Measurements from ENCODE around the gene EGFLAM.

EGFLAM gene

DNA sequence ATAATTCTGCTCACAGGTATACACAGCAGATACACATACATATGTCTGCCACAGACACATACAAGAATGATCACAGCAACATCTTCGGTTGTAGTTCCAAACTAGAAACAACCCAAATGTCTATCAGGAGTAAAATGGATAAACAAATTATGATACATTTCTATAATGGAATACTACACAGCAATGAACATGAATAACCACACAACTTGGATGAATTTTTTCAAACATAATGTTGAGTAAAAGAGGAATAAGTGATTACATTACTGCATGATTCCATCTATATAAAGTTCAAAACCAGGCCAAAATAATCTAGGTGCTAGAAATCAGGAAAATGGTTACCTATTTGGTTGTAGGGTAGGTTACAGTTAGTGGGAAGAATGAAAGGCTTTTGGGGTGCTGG, 4.6 kb upstream of the EGFLAM start:
- DNase-seq (no peak), ATAC-seq (no peak)
- Mint-ChIP-seq H3K36me3 (ENCODE audit: low read depth) (no peaks in the 10 kb centered on the region), H3K4me3 (no peak overlapping the region), H3K27ac (no peak overlapping the region), H3K27me3 (peaks cover 38% of the 10 kb centered on the region), H3K9me3 (peaks cover 14% of the 10 kb centered on the region), H3K4me1 (peaks cover under 1% of the 10 kb centered on the region)

GRCh38 chr5:38257308-38258041, 884 bp upstream of the EGFLAM start:
- Mint-ChIP-seq H3K9me3 (peaks cover 11% of the 10 kb centered on the region), H3K4me1 (peaks cover 3% of the 10 kb centered on the region), H3K36me3 (ENCODE audit: low read depth) (no peaks in the 10 kb centered on the region), H3K27ac (no peak overlapping the region), H3K27me3 (peaks cover 62% of the 10 kb centered on the region), H3K4me3 (no peak overlapping the region)
- DNase-seq (no peak), ATAC-seq (no peak)

GRCh38 chr5:38258042-38258318, 379 bp upstream of the EGFLAM start:
- H3K4me1 Mint-ChIP-seq = peaks cover 3% of the 10 kb centered on the region

DNA sequence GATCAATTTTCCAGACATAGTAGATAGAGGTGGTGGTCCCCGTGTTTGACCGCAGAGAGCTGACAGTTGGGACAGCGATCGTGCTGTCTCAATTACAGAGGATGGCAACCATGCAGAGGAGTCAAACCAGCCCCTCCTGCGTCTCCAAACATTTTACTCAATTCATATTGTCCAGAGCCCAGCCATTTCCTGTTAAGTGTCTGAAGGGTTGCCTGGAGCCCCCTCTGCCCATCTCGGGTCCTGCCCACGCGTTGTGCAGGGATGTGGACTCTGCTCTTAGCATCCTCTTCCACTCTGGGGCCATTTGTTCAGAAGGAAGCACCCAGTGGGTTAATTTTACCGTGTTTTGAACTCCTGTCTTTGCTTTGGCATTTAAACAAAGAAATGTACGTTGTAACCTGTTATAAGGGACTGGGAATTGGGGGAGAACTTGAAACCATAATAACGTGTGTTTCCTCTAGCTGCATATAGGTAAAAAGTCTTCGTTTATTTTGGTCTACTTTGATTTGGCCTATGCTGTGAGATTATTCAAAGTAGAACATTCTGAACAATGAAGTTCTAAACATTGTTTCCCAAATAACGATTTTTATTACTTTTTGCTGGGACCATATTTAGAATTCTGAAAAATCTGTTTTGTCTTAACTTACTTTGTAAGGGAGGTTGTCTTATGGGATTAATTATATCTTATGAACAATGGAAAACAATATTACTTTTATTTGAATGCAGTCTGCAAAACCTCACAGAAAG, 876 bp downstream of the EGFLAM start:
- H3K4me3 Mint-ChIP-seq = no peak overlapping the region
- no peak for DNase-seq
- ATAC-seq = no peak
- peaks cover 63% of the 10 kb centered on the region for H3K27me3 Mint-ChIP-seq
- no peaks in the 10 kb centered on the region for H3K9me3 Mint-ChIP-seq
- no peak overlapping the region for H3K27ac Mint-ChIP-seq
- H3K4me1 Mint-ChIP-seq = peaks cover 3% of the 10 kb centered on the region
- H3K36me3 Mint-ChIP-seq (ENCODE audit: low read depth) = no peaks in the 10 kb centered on the region

More at GRCh38 chr5:38258042-38258318, 379 bp upstream of the EGFLAM start:
- no peak for ATAC-seq
- H3K27me3 Mint-ChIP-seq = peaks cover 60% of the 10 kb centered on the region
- no peaks in the 10 kb centered on the region for H3K36me3 Mint-ChIP-seq (ENCODE audit: low read depth)
- DNase-seq = no peak
- peaks cover 8% of the 10 kb centered on the region for H3K9me3 Mint-ChIP-seq
- no peak overlapping the region for H3K4me3 Mint-ChIP-seq
- no peak overlapping the region for H3K27ac Mint-ChIP-seq

- Mint-ChIP-seq H3K27me3 (peaks cover 63% of the 10 kb centered on the region), H3K27ac (no peak overlapping the region), H3K9me3 (no peaks in the 10 kb centered on the region), H3K4me1 (peaks cover 3% of the 10 kb centered on the region), H3K4me3 (no peak overlapping the region), H3K36me3 (ENCODE audit: low read depth) (no peaks in the 10 kb centered on the region)
- DNase-seq (no peak), ATAC-seq (no peak)
These were observed 1.4 kb downstream of the EGFLAM start for GRCh38 chr5:38259809-38260160.

DNA sequence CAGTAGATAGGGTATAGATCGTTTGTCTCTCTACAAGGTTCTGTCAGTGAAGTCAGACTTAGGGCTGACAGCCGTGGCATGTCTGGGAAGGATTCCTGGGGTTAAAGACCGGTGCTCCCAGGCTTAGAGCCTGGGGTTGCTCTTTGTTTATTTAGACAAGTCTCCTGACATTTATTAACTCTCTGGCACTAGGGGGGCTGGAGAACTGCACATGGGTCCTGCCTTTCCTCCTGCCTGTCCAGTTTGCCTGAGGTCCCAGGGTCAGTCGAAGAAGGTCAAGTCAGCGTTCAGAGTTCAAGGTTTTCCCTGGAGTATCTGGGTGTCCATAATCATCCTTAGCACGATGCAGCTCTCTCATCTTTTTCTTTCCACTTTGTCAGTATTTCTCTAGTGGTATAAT, 5.6 kb downstream of the EGFLAM start:
- H3K4me1 Mint-ChIP-seq = peaks cover under 1% of the 10 kb centered on the region
- peaks cover 42% of the 10 kb centered on the region for H3K27me3 Mint-ChIP-seq
- no peak for DNase-seq
- no peaks in the 10 kb centered on the region for H3K36me3 Mint-ChIP-seq (ENCODE audit: low read depth)
- H3K4me3 Mint-ChIP-seq = no peak overlapping the region
- no peak overlapping the region for H3K27ac Mint-ChIP-seq
- no peak for ATAC-seq
- H3K9me3 Mint-ChIP-seq = no peaks in the 10 kb centered on the region

GRCh38 chr5:38265546-38266179, 7.3 kb downstream of the EGFLAM start:
- Mint-ChIP-seq H3K27me3 (peaks cover 29% of the 10 kb centered on the region), H3K27ac (no peak overlapping the region), H3K9me3 (no peaks in the 10 kb centered on the region), H3K4me1 (no peaks in the 10 kb centered on the region), H3K36me3 (ENCODE audit: low read depth) (no peaks in the 10 kb centered on the region), H3K4me3 (no peak overlapping the region)
- peak; percentile 58 for DNase-seq
- ATAC-seq = peak; percentile 49

- Mint-ChIP-seq H3K4me1 (no peaks in the 10 kb centered on the region), H3K4me3 (no peak overlapping the region), H3K9me3 (peaks cover under 1% of the 10 kb centered on the region), H3K27ac (no peak overlapping the region), H3K27me3 (peaks cover 18% of the 10 kb centered on the region), H3K36me3 (ENCODE audit: low read depth) (no peaks in the 10 kb centered on the region)
- no peak for ATAC-seq
- DNase-seq = no peak
These were observed 9.0 kb downstream of the EGFLAM start for GRCh38 chr5:38267372-38267771.

DNA sequence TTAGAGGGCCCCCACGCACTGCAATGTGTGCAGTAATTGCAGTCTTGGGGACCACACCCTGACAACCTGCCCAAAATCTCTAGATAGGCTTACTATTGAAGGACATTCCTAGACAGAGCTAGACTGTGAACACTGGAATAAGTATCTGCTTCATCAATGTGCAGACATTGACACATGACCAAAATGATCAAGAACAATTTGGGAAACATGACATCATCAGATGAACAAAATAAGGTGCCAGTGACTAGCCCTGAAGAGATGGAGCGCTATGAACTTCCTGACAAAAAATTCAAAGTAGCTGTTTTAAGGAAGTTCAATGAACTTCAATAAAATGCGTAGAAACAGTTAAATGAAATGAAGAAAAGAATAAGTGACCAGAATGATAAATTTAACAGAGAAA, 15.3 kb downstream of the EGFLAM start:
- Mint-ChIP-seq H3K9me3 (peaks cover 31% of the 10 kb centered on the region), H3K4me1 (no peaks in the 10 kb centered on the region), H3K4me3 (no peak overlapping the region), H3K27me3 (no peaks in the 10 kb centered on the region), H3K27ac (no peak overlapping the region), H3K36me3 (ENCODE audit: low read depth) (no peaks in the 10 kb centered on the region)
- DNase-seq = no peak
- no peak for ATAC-seq

DNA sequence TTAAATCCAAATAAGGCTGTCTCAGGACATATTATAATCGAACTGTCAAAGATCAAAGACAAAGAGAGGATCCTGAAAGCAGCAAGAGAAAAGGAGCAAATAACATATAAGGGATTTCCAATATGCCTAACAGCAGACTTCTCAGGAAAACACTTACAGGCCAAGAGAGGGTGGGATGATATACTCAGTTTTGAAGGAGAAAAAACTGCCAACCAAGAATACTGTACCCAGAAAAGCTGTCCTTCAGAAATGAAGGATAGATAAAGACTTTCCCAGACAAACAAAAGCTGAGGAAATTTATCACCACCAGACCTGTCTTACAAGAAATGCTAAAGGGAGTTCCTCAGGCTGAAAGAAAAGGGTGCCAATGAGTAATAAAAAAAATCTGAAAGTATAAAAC, 16.0 kb downstream of the EGFLAM start:
- Mint-ChIP-seq H3K27me3 (no peaks in the 10 kb centered on the region), H3K27ac (no peak overlapping the region), H3K4me3 (no peak overlapping the region), H3K36me3 (ENCODE audit: low read depth) (no peaks in the 10 kb centered on the region), H3K4me1 (no peaks in the 10 kb centered on the region), H3K9me3 (peaks cover 31% of the 10 kb centered on the region)
- DNase-seq (no peak), ATAC-seq (no peak)

- Mint-ChIP-seq H3K27me3 (no peaks in the 10 kb centered on the region), H3K4me1 (no peaks in the 10 kb centered on the region), H3K4me3 (no peak overlapping the region), H3K27ac (no peak overlapping the region), H3K9me3 (no peaks in the 10 kb centered on the region), H3K36me3 (ENCODE audit: low read depth) (no peaks in the 10 kb centered on the region)
- ATAC-seq (no peak), DNase-seq (no peak)
These were observed 26.0 kb downstream of the EGFLAM start for GRCh38 chr5:38284384-38284783.

- DNase-seq (no peak), ATAC-seq (no peak)
- Mint-ChIP-seq H3K4me3 (no peak overlapping the region), H3K9me3 (no peaks in the 10 kb centered on the region), H3K36me3 (ENCODE audit: low read depth) (no peaks in the 10 kb centered on the region), H3K4me1 (no peaks in the 10 kb centered on the region), H3K27me3 (no peaks in the 10 kb centered on the region), H3K27ac (no peak overlapping the region)
These were observed 26.9 kb downstream of the EGFLAM start for GRCh38 chr5:38285226-38285625.

GRCh38 chr5:38286002-38286401, 27.6 kb downstream of the EGFLAM start:
- Mint-ChIP-seq H3K4me3 (no peak overlapping the region), H3K9me3 (no peaks in the 10 kb centered on the region), H3K4me1 (no peaks in the 10 kb centered on the region), H3K27me3 (no peaks in the 10 kb centered on the region), H3K36me3 (ENCODE audit: low read depth) (no peaks in the 10 kb centered on the region), H3K27ac (no peak overlapping the region)
- ATAC-seq (no peak), DNase-seq (no peak)

DNA sequence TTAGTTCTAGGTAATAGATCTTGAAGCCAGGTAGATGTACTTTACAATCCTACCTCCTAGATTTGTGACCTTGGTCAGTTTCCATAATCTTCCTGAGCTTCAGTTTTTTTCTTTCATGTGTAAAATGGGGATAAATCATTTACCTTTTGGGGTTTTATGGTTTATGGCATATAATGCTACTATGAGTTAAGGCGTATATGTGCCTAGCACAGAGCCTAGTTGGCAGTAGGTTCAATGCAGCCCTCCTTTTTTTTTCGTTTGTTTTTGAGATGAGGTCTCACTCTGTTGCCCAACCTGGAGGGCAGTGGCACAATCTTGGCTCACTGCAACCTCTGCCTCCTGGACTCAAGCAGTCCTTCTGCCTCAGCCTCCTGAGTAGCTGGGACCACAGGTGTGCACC, 28.8 kb downstream of the EGFLAM start:
- no peak for ATAC-seq
- Mint-ChIP-seq H3K4me1 (no peaks in the 10 kb centered on the region), H3K27ac (no peak overlapping the region), H3K4me3 (no peak overlapping the region), H3K36me3 (ENCODE audit: low read depth) (no peaks in the 10 kb centered on the region), H3K27me3 (no peaks in the 10 kb centered on the region), H3K9me3 (no peaks in the 10 kb centered on the region)
- no peak for DNase-seq

- DNase-seq = no peak
- Mint-ChIP-seq H3K27me3 (no peaks in the 10 kb centered on the region), H3K4me3 (no peak overlapping the region), H3K27ac (no peak overlapping the region), H3K4me1 (no peaks in the 10 kb centered on the region), H3K36me3 (ENCODE audit: low read depth) (no peaks in the 10 kb centered on the region), H3K9me3 (no peaks in the 10 kb centered on the region)
- no peak for ATAC-seq
These were observed 31.1 kb downstream of the EGFLAM start for GRCh38 chr5:38289457-38289856.
